Tibial artery (tissue), 4 donors: ENCODE results near the gene RPL13.

Experiments used
- DNase-seq, 2 donors: peaks; one replicate each; pipeline ENCODE4 v3.0.0-alpha.2; 2019
- H3K27ac ChIP-seq, 2 donors: fragments of 200-600 bp; sonication (generic) in 1 of 2; 1 replicate in 1 of 2; 2 replicates in 1 of 2; pipeline ENCODE4 v1.5.1; 2018 to 2019; ENCODE audit warnings: mild to moderate bottlenecking in 1 of 2
- H3K27me3 ChIP-seq, 2 donors: fragments of 200-600 bp; sonication (generic) in 1 of 2; one replicate each; pipeline versions ENCODE4 v1.5.1 to v1.6.0; 2016 to 2019
- H3K36me3 ChIP-seq, 3 donors: fragments of 200-600 bp; sonication (generic) in 2 of 3; one replicate each; pipeline ENCODE4 v1.5.1; 2016 to 2019; ENCODE audit warnings: mild to moderate bottlenecking in 2 of 3
- H3K4me1 ChIP-seq, 4 donors: fragments of 200-600 bp; sonication (generic) in 2 of 4; 1 replicate in 3 of 4; 2 replicates in 1 of 4; pipeline ENCODE4 v1.5.1; 2016 to 2019
- H3K4me3 ChIP-seq, 2 donors: fragments of 200-600 bp; sonication (generic) in 1 of 2; 1 replicate in 1 of 2; 2 replicates in 1 of 2; pipeline ENCODE4 v1.5.1; 2018 to 2019; ENCODE audit warnings: mild to moderate bottlenecking in 2 of 2
- H3K9me3 ChIP-seq, 3 donors: fragments of 200-600 bp; sonication (generic) in 1 of 3; one replicate each; pipeline ENCODE4 v1.5.1; 2016 to 2019
- intact Hi-C: fragments of 100-400 bp; cut with DNase I; formaldehyde crosslinking; loops from one replicate; pipeline ENCODE4 v1.15.0; 2023; ENCODE audit warnings: low total_unique reads
- TF ChIP-seq, protein P1 (sequence below), 2 experiments: fragments of 200-600 bp in 1 of 2; fragments of 450-650 bp in 1 of 2; IDR thresholded peaks; one replicate each; pipeline ENCODE4 v1.5.1; 2017 to 2019; ENCODE audit warnings: antibody characterized with exemption in 2 of 2, mild to moderate bottlenecking in 1 of 2, moderate library complexity in 1 of 2

RPL13 gene

DNA sequence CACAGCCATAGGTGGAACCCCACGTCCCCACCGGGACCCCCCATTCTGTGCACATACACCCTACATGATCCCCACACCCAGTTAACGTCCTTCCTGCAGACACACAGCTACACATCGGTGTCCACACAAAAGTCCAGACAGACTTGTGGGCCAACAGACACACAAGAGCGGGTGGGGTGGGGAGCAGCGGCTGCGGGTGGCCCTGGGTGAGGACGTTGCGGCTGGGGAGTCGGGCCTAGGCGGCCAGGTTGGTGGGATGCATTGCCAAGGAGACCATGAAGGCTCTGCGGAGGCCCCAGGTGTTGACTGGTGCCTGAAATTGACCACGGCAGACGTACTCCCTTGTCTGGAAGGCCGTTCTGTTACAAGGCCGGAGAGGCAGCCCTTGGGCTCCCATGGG is 44.3 kb downstream of the RPL13 start:
- Histone ChIP-seq H3K4me1 (peaks cover 0 to 11% (median 7%) of the 10 kb centered on the region in 4 donors), H3K4me3 (no peak overlapping the region), H3K36me3 (no peaks in the 10 kb centered on the region), H3K9me3 (no peaks in the 10 kb centered on the region), H3K27me3 (peaks cover 0 to 51% of the 10 kb centered on the region in 2 donors), H3K27ac (no peak overlapping the region)
- intact Hi-C loops, result no loop called here
- DNase-seq, result no peak
- TF ChIP-seq, protein P1, sequence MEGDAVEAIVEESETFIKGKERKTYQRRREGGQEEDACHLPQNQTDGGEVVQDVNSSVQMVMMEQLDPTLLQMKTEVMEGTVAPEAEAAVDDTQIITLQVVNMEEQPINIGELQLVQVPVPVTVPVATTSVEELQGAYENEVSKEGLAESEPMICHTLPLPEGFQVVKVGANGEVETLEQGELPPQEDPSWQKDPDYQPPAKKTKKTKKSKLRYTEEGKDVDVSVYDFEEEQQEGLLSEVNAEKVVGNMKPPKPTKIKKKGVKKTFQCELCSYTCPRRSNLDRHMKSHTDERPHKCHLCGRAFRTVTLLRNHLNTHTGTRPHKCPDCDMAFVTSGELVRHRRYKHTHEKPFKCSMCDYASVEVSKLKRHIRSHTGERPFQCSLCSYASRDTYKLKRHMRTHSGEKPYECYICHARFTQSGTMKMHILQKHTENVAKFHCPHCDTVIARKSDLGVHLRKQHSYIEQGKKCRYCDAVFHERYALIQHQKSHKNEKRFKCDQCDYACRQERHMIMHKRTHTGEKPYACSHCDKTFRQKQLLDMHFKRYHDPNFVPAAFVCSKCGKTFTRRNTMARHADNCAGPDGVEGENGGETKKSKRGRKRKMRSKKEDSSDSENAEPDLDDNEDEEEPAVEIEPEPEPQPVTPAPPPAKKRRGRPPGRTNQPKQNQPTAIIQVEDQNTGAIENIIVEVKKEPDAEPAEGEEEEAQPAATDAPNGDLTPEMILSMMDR (IDR thresholded peaks at IDR 0.05), result no peak

DNA sequence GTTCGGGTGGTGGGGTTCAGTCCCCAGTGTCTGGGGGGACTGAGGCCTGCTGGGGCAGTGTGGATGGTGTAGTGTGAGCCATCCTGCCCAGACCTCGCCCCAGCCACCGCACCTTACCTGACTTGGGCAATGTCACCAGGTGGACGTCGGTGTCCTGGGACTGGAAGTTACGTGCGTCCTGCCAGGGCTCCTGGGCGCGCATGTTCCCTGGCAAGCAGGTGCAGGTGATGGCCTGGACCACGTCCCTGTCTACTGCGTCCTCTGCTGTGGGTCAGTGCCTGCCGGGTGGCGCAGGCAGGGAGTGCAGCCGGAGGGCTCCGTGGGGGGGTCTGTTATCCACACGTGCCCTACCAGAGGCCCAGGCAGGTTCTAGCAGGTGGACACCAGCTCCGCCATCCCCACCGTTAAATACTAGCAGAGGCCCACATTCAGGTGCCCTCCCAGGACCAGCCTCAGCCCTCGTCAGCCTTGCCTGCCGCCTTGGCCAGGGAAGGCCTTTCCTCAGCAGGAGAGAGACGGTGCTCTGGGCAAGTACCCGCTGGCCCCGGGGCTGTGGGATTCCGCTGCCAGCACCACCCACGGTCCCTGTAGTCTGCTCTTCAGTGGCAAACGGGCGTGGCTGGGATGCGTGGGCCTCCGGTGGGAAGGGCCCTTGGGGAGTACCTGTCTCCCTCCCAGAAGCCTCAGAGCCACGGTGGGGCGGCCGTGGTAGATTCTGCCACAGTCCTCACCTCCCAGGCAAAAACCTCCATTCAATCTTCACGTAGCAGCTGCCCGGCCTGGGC is 44.9 kb downstream of the RPL13 start:
- TF ChIP-seq, protein P1 (IDR thresholded peaks at IDR 0.05), result no peak
- Histone ChIP-seq H3K4me3 (no peak overlapping the region), H3K9me3 (no peaks in the 10 kb centered on the region), H3K27me3 (peaks cover 0 to 51% of the 10 kb centered on the region in 2 donors), H3K36me3 (no peaks in the 10 kb centered on the region), H3K4me1 (peaks cover 0 to 11% (median 7%) of the 10 kb centered on the region in 4 donors), H3K27ac (no peak overlapping the region)
- DNase-seq, result no peak
- intact Hi-C loops, result no loop called here

DNA sequence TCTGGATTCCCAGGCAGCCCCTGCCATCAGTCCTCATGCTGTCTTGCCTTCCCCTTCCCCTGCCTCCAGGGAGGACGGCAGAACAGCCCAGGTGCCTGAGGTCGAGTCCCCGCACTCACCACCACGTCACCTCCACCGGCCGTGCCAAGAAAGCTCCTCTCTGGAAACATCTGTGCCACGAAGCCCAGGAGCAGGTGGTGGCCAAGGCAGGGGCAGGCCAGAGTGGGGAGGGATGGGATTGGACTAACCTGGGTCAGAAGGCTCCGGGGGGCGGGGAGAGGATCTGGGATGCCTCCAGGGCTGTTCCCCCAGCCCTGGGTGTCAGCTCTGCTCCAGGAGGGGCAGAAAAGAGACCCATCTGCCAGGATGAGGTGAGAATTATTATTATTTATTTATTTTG is 45.5 kb downstream of the RPL13 start:
- H3K27me3 ChIP-seq, result peaks cover 0 to 51% of the 10 kb centered on the region in 2 donors
- H3K4me1 ChIP-seq, result peaks cover 0 to 11% (median 7%) of the 10 kb centered on the region in 4 donors
- H3K36me3 ChIP-seq, result no peaks in the 10 kb centered on the region
- TF ChIP-seq, protein P1 (IDR thresholded peaks at IDR 0.05), result no peak
- H3K9me3 ChIP-seq, result no peaks in the 10 kb centered on the region
- no peak overlapping the region for H3K4me3 ChIP-seq
- no peak overlapping the region for H3K27ac ChIP-seq
- DNase-seq, result no peak
- intact Hi-C loops, result no loop called here

DNA sequence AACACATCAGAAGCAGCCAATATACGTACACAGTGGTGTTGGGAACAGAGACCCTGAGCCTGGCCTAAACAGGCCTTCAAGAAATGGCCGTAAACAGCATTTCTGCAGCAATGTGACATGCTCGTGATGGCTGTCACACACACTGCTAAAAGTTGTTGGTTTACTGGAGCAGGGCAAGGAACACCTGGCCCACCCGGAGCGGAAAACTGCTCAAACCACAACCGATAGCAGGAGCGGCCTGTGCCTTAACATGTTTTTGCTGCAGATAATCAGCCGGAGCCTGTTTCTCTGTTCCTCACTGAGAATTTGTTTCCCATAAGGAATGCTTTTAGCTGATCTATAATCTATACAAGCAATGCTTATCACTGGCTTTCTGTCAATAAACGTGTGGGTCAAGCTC is 47.0 kb downstream of the RPL13 start:
- Histone ChIP-seq H3K27ac (no peak overlapping the region), H3K4me3 (no peak overlapping the region), H3K27me3 (peaks cover 0 to 50% of the 10 kb centered on the region in 2 donors), H3K9me3 (no peaks in the 10 kb centered on the region), H3K36me3 (no peaks in the 10 kb centered on the region), H3K4me1 (peaks cover 0 to 5% (median 4%) of the 10 kb centered on the region in 4 donors)
- DNase-seq, result no peak
- TF ChIP-seq, protein P1 (IDR thresholded peaks at IDR 0.05), result no peak
- intact Hi-C loops, result no loop called here

DNA sequence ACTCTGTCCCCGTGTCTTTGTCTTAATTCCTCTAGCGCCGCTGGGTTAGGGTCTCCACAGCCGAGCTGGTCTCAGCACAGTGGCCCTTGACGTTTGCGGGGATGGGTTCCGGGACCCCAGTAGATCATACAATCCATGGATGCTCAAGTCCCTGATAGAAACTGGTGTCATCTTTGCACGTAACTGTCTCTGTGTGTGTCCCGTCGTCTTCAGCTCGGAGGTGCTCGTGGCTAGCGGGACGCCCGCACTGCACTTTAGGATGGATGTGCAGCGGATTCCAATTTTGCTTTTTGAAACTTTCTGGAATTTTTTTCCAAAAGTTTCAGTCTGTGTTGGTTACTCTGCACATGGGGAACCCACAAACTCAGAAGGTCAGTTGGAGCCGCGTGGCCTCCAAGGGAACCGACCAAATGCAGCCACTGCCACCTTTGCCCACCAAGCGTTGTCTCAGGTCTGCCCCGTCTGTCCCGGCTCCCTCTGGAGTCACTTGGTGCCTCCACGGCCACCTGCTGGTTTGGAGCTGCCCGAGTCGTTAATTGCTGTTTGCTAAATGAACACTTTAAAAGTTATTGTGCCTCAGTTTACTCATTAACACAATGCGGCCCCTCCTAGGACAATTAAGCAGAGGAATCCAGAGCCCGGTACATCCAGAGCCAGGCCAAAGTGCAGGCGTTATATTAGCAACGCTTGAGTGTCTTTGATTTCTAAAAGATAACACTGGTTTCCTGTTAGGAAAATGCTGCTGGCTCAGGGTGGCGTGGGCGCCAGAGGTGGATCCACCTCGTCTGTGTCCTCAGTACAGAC is 47.7 kb downstream of the RPL13 start:
- H3K27me3 ChIP-seq, result peaks cover 0 to 50% of the 10 kb centered on the region in 2 donors
- no peaks in the 10 kb centered on the region for H3K9me3 ChIP-seq
- intact Hi-C loops, result no loop called here
- no peaks in the 10 kb centered on the region for H3K4me1 ChIP-seq
- H3K36me3 ChIP-seq, result no peaks in the 10 kb centered on the region
- H3K27ac ChIP-seq, result no peak overlapping the region
- no peak overlapping the region for H3K4me3 ChIP-seq
- no peak for DNase-seq
- TF ChIP-seq, protein P1 (IDR thresholded peaks at IDR 0.05), result no peak
